AG04449 (cell line): ENCODE results near the gene FAM171A2.

Experiments
- CTCF ChIA-PET: fragments of 350-600 bp; formaldehyde crosslinking; extraction: SDS; loops from one replicate; lab custom pipeline; 2021; ENCODE audit warnings: antibody characterized with exemption; lab: Yijun Ruan, JAX
- POLR2A ChIA-PET: fragments of 400-600, 350-600 bp; formaldehyde crosslinking; extraction: SDS; loops from one replicate; lab custom pipeline; 2020; ENCODE audit warnings: antibody characterized with exemption, inconsistent platforms; lab: Yijun Ruan, JAX
- DNase-seq: peaks from one replicate; pipeline ENCODE4 v3.0.0-alpha.2; 2010; ENCODE audit warnings: low read depth, low spot score
- H3K4me3 ChIP-seq: 2 replicates; pipeline ENCODE4 v1.5.1; 2011; ENCODE audit warnings: low read depth, mild to moderate bottlenecking, control low read depth, low read length
- CTCF ChIP-seq: IDR thresholded peaks from one replicate; pipeline ENCODE4 v1.5.1; 2011; ENCODE audit warnings: mild to moderate bottlenecking, moderate library complexity, low read length, control low read depth, inconsistent platforms; ENCODE audit not compliant: insufficient read depth; ENCODE audit errors: missing control alignments

FAM171A2 gene

GRCh38 chr17:44315760-44316731 lies 47.6 kb downstream of the FAM171A2 start:
- no peak for TF ChIP-seq CTCF
- no peak for DNase-seq
- no peak overlapping the region for H3K4me3 ChIP-seq
- ChIA-PET CTCF (interaction anchor here (1.1 to 3.0 kb wide), 3 partner anchors 16 to 106 kb away, joined by 4 to 21 read pairs (median 12); partner anchors contain the start of gene FAM171A2), POLR2A (interaction anchor here (1.3 to 2.3 kb wide), 2 partner anchors 11 to 95 kb away, joined by 6 to 18 read pairs; no protein-coding TSS in a partner anchor)

- H3K4me3 ChIP-seq = peak overlapping the region; percentile 43
- CTCF ChIA-PET = interaction anchor here (1.1 to 3.0 kb wide), 4 partner anchors 48 to 105 kb away, joined by 3 to 12 read pairs (median 4); partner anchors contain the start of gene FAM171A2
- TF ChIP-seq CTCF = no peak
- DNase-seq = no peak
- POLR2A ChIA-PET = interaction anchor here (2.3 kb wide), 1 partner anchor 94 kb away, joined by 18 read pairs; no protein-coding TSS in a partner anchor
These were observed 48.6 kb downstream of the FAM171A2 start for GRCh38 chr17:44314869-44315661.

GRCh38 chr17:44314524-44314868 lies 49.2 kb downstream of the FAM171A2 start:
- POLR2A ChIA-PET = interaction anchor here (0.6 kb wide), 1 partner anchor 92 kb away, joined by 3 read pairs; no protein-coding TSS in a partner anchor
- no peak overlapping the region for H3K4me3 ChIP-seq
- CTCF ChIA-PET = interaction anchor here (1.1 to 3.0 kb wide), 3 partner anchors 93 to 105 kb away, joined by 3 to 12 read pairs (median 4); no protein-coding TSS in a partner anchor
- no peak for TF ChIP-seq CTCF
- no peak for DNase-seq

GRCh38 chr17:44314031-44314430 lies 49.6 kb downstream of the FAM171A2 start:
- no peak for DNase-seq
- POLR2A ChIA-PET = interaction anchor here (0.6 kb wide), 1 partner anchor 92 kb away, joined by 3 read pairs; no protein-coding TSS in a partner anchor
- no peak overlapping the region for H3K4me3 ChIP-seq
- no peak for TF ChIP-seq CTCF
- CTCF ChIA-PET = interaction anchor here (1.3 to 3.0 kb wide), 3 partner anchors 17 to 104 kb away, joined by 3 to 12 read pairs (median 3); no protein-coding TSS in a partner anchor

GRCh38 chr17:44312396-44313104 lies 51.1 kb downstream of the FAM171A2 start:
- no peak overlapping the region for H3K4me3 ChIP-seq
- POLR2A ChIA-PET = no interaction called here
- no peak for DNase-seq
- CTCF ChIA-PET = interaction anchor here (1.3 kb wide), 1 partner anchor 19 kb away, joined by 3 read pairs; no protein-coding TSS in a partner anchor
- no peak for TF ChIP-seq CTCF
